Neural progenitor cell (in vitro differentiated cells): ENCODE results near the gene LMAN2L. TPM values are rescaled to one million over a fixed set of nuclear protein-coding genes. Genes with fewer than 3 reads are reported as not detected.

Experiments used
- DNase-seq: peaks from one replicate; pipeline ENCODE4 v3.0.0-alpha.2; 2016; ENCODE audit warnings: low spot score
- H2AFZ ChIP-seq: fragments of 200-600 bp; sonication (generic); replicated peaks from 2 replicates; pipeline ENCODE4 v1.6.1; 2016; ENCODE audit warnings: antibody characterized with exemption
- H3F3A ChIP-seq: fragments of 200-600 bp; sonication (generic); 2 replicates; pipeline ENCODE4 v1.6.1; 2016; ENCODE audit warnings: antibody characterized with exemption, low read depth
- H3K27ac ChIP-seq: fragments of 200-600 bp; sonication (generic); 2 replicates; pipeline ENCODE4 v1.5.1; 2016; ENCODE audit warnings: mild to moderate bottlenecking
- H3K27me3 ChIP-seq: fragments of 200-600 bp; sonication (generic); 2 replicates; pipeline ENCODE4 v1.6.1; 2016; ENCODE audit warnings: mild to moderate bottlenecking, moderate library complexity
- H3K36me3 ChIP-seq: fragments of 200-600 bp; sonication (generic); 2 replicates; pipeline ENCODE4 v1.5.1; 2016
- H3K4me1 ChIP-seq: fragments of 200-600 bp; sonication (generic); 2 replicates; pipeline ENCODE4 v1.6.1; 2016; ENCODE audit warnings: mixed run types
- H3K4me2 ChIP-seq: fragments of 200-600 bp; sonication (generic); 2 replicates; pipeline ENCODE4 v1.6.1; 2016
- H3K4me3 ChIP-seq: fragments of 200-600 bp; sonication (generic); 2 replicates; pipeline ENCODE4 v1.5.1; 2016
- H3K79me2 ChIP-seq: fragments of 200-600 bp; sonication (generic); 2 replicates; pipeline ENCODE4 v1.6.1; 2016; ENCODE audit warnings: low read depth
- H3K9ac ChIP-seq: fragments of 200-600 bp; sonication (generic); 2 replicates; pipeline ENCODE4 v1.6.1; 2016
- H3K9me3 ChIP-seq: fragments of 200-600 bp; sonication (generic); 2 replicates; pipeline ENCODE4 v1.5.1; 2016; ENCODE audit warnings: low read depth
- H4K20me1 ChIP-seq: fragments of 200-600 bp; sonication (generic); 2 replicates; pipeline ENCODE4 v1.6.1; 2016; ENCODE audit warnings: low read depth
- H3K27ac Mint-ChIP-seq: 3 replicates; pipeline ENCODE4 v1.8.0; 2021; ENCODE audit warnings: mixed read lengths
- H3K27me3 Mint-ChIP-seq: 2 replicates; pipeline ENCODE4 v1.8.0; 2022; ENCODE audit warnings: low read depth, mild to moderate bottlenecking, inconsistent platforms, moderate library complexity, mixed read lengths; ENCODE audit not compliant: insufficient read depth
- H3K36me3 Mint-ChIP-seq: 3 replicates; pipeline ENCODE4 v1.8.0; 2021; ENCODE audit warnings: mixed read lengths
- H3K4me1 Mint-ChIP-seq: 3 replicates; pipeline ENCODE4 v1.8.0; 2021; ENCODE audit warnings: mixed read lengths
- H3K4me3 Mint-ChIP-seq: 3 replicates; pipeline ENCODE4 v1.8.0; 2021; ENCODE audit warnings: mild to moderate bottlenecking, moderate library complexity, mixed read lengths
- H3K9me3 Mint-ChIP-seq: 3 replicates; pipeline ENCODE4 v1.8.0; 2020; ENCODE audit warnings: mixed read lengths
- EZH2 ChIP-seq: fragments of 200-600 bp; sonication (generic); IDR thresholded peaks from 2 replicates; pipeline ENCODE4 v1.6.1; 2017; ENCODE audit warnings: antibody characterized with exemption, mild to moderate bottlenecking, moderate library complexity
- EZH2phosphoT487 ChIP-seq: fragments of 200-600 bp; sonication (generic); IDR thresholded peaks from 2 replicates; pipeline ENCODE4 v1.6.1; 2017; ENCODE audit warnings: antibody characterized with exemption
- total RNA-seq: library from RNA; depleted of rRNA; stranded (reverse); fragments of >200 nt; gene quantifications from 2 replicates; pipeline ENCODE4 v1.2.3, GENCODE V29; 2015; ENCODE audit warnings: low replicate concordance
- TF ChIP-seq, protein P1 (sequence below): fragments of 200-600 bp; sonication (generic); IDR thresholded peaks from 2 replicates; pipeline ENCODE4 v1.5.1; 2017; ENCODE audit warnings: antibody characterized with exemption, mild to moderate bottlenecking

Gene LMAN2L
- total RNA-seq, 1 donor from 2014 or later: 25.9 TPM

GRCh38 chr2:96688649-96689430 is 51.0 kb downstream of the LMAN2L start:
- peaks cover 10% of the 10 kb centered on the region for H3K4me1 ChIP-seq
- no peaks in the 10 kb centered on the region for H3K9me3 ChIP-seq
- H3K9me3 Mint-ChIP-seq: no peaks in the 10 kb centered on the region
- no peak overlapping the region for H3K4me3 Mint-ChIP-seq
- no peak overlapping the region for H3K27ac ChIP-seq
- H3K79me2 ChIP-seq: no peaks in the 10 kb centered on the region
- no peaks in the 10 kb centered on the region for H3K36me3 ChIP-seq
- no peak overlapping the region for H3K4me2 ChIP-seq
- H3K27me3 Mint-ChIP-seq: peaks cover 6% of the 10 kb centered on the region
- no peak overlapping the region for H3K9ac ChIP-seq
- H3K27ac Mint-ChIP-seq: peak overlapping the region; percentile 42
- no peaks in the 10 kb centered on the region for H3F3A ChIP-seq
- H3K4me1 Mint-ChIP-seq: peaks cover 7% of the 10 kb centered on the region
- no peaks in the 10 kb centered on the region for H3K27me3 ChIP-seq
- TF ChIP-seq EZH2phosphoT487 (no peak), EZH2 (no peak)
- TF ChIP-seq, protein P1, sequence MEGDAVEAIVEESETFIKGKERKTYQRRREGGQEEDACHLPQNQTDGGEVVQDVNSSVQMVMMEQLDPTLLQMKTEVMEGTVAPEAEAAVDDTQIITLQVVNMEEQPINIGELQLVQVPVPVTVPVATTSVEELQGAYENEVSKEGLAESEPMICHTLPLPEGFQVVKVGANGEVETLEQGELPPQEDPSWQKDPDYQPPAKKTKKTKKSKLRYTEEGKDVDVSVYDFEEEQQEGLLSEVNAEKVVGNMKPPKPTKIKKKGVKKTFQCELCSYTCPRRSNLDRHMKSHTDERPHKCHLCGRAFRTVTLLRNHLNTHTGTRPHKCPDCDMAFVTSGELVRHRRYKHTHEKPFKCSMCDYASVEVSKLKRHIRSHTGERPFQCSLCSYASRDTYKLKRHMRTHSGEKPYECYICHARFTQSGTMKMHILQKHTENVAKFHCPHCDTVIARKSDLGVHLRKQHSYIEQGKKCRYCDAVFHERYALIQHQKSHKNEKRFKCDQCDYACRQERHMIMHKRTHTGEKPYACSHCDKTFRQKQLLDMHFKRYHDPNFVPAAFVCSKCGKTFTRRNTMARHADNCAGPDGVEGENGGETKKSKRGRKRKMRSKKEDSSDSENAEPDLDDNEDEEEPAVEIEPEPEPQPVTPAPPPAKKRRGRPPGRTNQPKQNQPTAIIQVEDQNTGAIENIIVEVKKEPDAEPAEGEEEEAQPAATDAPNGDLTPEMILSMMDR: no peak
- no peak overlapping the region for H2AFZ ChIP-seq
- H3K36me3 Mint-ChIP-seq: no peaks in the 10 kb centered on the region
- no peak overlapping the region for H3K4me3 ChIP-seq
- H4K20me1 ChIP-seq: no peaks in the 10 kb centered on the region
- no peak for DNase-seq

DNA sequence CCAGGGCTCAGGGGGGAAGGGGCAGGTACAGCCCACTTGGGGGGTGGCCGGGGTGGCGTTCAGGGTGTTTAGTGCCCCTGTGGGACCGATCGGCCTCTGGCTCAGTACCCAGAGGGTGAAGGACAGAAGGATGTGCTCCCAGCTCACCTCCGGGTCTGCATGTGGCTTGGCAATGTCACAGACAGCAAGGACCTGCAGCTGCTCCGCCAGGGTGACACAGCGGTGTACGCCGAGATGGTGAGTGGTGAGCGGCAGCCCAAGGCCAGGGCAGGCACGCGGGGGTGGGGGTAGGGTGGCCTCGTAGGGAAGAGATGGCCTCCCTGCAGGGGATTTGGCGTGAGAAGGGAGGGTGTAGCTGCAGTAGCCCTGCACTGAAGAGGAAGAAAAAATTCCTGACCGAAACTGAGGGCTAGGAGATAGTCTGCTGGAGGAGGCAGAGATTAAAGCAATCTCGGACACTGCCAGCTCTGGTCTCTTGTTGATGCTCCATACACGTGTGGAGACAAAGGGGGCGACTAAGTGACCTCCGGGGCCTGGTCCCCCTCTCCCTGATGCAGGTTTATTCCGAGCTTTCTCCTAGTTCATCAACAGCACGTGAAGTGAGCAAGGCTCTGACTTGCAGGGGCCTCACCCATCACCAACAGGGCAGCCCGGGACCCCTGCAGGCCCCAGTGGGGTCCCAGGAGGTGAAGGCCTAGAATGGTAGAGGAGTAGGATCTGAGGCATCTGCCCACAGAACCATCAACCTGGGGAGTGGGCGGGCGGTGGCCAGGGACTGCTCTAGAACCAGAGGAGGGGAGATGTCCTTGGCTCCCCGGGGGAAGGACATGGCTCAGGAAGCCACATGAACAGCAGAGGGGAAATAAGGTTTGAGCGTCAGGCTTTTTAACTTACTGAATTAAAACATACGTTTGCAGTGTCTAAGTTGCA is 51.9 kb downstream of the LMAN2L start:
- Histone ChIP-seq H3K27ac (no peak overlapping the region), H3K9me3 (no peaks in the 10 kb centered on the region), H2AFZ (no peak overlapping the region), H3K27me3 (no peaks in the 10 kb centered on the region), H3K4me3 (no peak overlapping the region), H3K4me2 (no peak overlapping the region), H4K20me1 (no peaks in the 10 kb centered on the region), H3K9ac (no peak overlapping the region), H3K36me3 (no peaks in the 10 kb centered on the region), H3K79me2 (no peaks in the 10 kb centered on the region), H3F3A (no peaks in the 10 kb centered on the region), H3K4me1 (peaks cover 10% of the 10 kb centered on the region)
- no peak for TF ChIP-seq EZH2phosphoT487
- TF ChIP-seq EZH2: no peak
- TF ChIP-seq, protein P1: no peak
- no peak for DNase-seq
- Mint-ChIP-seq H3K27me3 (peaks cover 6% of the 10 kb centered on the region), H3K9me3 (no peaks in the 10 kb centered on the region), H3K4me3 (no peak overlapping the region), H3K27ac (no peak overlapping the region), H3K4me1 (peaks cover 7% of the 10 kb centered on the region), H3K36me3 (no peaks in the 10 kb centered on the region)

GRCh38 chr2:96687266-96687665 is 52.6 kb downstream of the LMAN2L start:
- Histone ChIP-seq H3K4me3 (no peak overlapping the region), H3K9ac (no peak overlapping the region), H3K4me2 (no peak overlapping the region), H3K36me3 (no peaks in the 10 kb centered on the region), H3K4me1 (peaks cover 10% of the 10 kb centered on the region), H3K9me3 (no peaks in the 10 kb centered on the region), H3K27me3 (no peaks in the 10 kb centered on the region), H4K20me1 (no peaks in the 10 kb centered on the region), H3K27ac (no peak overlapping the region), H3F3A (no peaks in the 10 kb centered on the region), H2AFZ (no peak overlapping the region), H3K79me2 (no peaks in the 10 kb centered on the region)
- H3K27me3 Mint-ChIP-seq: peaks cover 4% of the 10 kb centered on the region
- H3K27ac Mint-ChIP-seq: peak overlapping the region; percentile 37
- H3K9me3 Mint-ChIP-seq: no peaks in the 10 kb centered on the region
- H3K4me1 Mint-ChIP-seq: peaks cover 7% of the 10 kb centered on the region
- H3K4me3 Mint-ChIP-seq: no peak overlapping the region
- TF ChIP-seq, protein P1: no peak
- TF ChIP-seq EZH2: no peak
- no peak for TF ChIP-seq EZH2phosphoT487
- DNase-seq: no peak
- no peaks in the 10 kb centered on the region for H3K36me3 Mint-ChIP-seq
